Spinal cord (tissue), 10 donors: ENCODE results near the gene SMC2. TPM values are rescaled to one million over a fixed set of nuclear protein-coding genes. Genes with fewer than 3 reads are reported as not detected.

Experiments
- DNase-seq, 6 donors: peaks; one replicate each; pipeline versions ENCODE4 v3.0.0 to v3.0.0-alpha.2; 2013 to 2015; ENCODE audit warnings: low spot score in 6 of 6, low read depth in 4 of 6
- H3K27ac ChIP-seq: one replicate; pipeline ENCODE4 v1.5.1; 2013; ENCODE audit warnings: low read depth, low read length, control low read depth
- H3K27me3 ChIP-seq: one replicate; pipeline ENCODE4 v1.6.1; 2013; ENCODE audit warnings: low read length; ENCODE audit not compliant: control insufficient read depth, insufficient read depth
- H3K36me3 ChIP-seq: one replicate; pipeline ENCODE4 v1.6.1; 2013; ENCODE audit warnings: low read length; ENCODE audit not compliant: control insufficient read depth, insufficient read depth
- H3K4me1 ChIP-seq: one replicate; pipeline ENCODE4 v1.6.1; 2013; ENCODE audit warnings: low read length; ENCODE audit not compliant: control insufficient read depth, insufficient read depth
- H3K4me3 ChIP-seq: one replicate; pipeline ENCODE4 v1.5.1; 2013; ENCODE audit warnings: low read depth, low read length, control low read depth
- H3K9me3 ChIP-seq: one replicate; pipeline ENCODE4 v1.6.1; 2013; ENCODE audit warnings: low read length; ENCODE audit not compliant: control insufficient read depth, insufficient read depth
- WGBS: methylation state at CpG from one replicate; pipeline ENCODE4 v1.1.5; 2013; ENCODE audit warnings: missing lambda C conversion rate; ENCODE audit not compliant: insufficient coverage; 5-methylcytosine and 5-hydroxymethylcytosine counted together
- long read RNA-seq, 4 donors: transcript quantifications; one replicate each; lab custom pipeline, GENCODE V29; 2026
- polyA plus RNA-seq, 2 donors: library from polyadenylated mRNA; unstranded; fragments of 120-200 nt; gene quantifications; one replicate each; pipeline ENCODE4 v1.2.1, GENCODE V29; 2013; ENCODE audit not compliant: insufficient read length in 2 of 2
- total RNA-seq, 2 donors: library from RNA; depleted of rRNA in 1 of 2; stranded (reverse); fragments of 120-200 nt in 1 of 2; fragments of >200 nt in 1 of 2; gene quantifications; one replicate each; pipeline versions ENCODE4 v1.2.3 to v1.2.4, GENCODE V29; 2013 to 2014
- donor health status: healthy.

SMC2 gene
- total RNA-seq (10 to 100 TPM; 20.8 to 34.9 TPM), polyA plus RNA-seq (10 to 100 TPM; 17.9 to 28.2 TPM)
- long read RNA-seq, donor 1, full-length matches to known transcripts = 1 of 8 reads
- long read RNA-seq, donor 1, partial matches to known transcripts = 7 of 8 reads
- long read RNA-seq, donor 1, other reads (novel, unspliced or antisense) = 0 of 8 reads
- long read RNA-seq, donor 2 = 0 reads
- long read RNA-seq, donor 3 = 0 reads
- long read RNA-seq, donor 4, partial matches to known transcripts = 14 of 14 reads
- long read RNA-seq, donor 4, other reads (novel, unspliced or antisense) = 0 of 14 reads

- H3K9me3 ChIP-seq = no peaks in the 10 kb centered on the region
- peak within 1 kb of the TSS; percentile 98 for H3K27ac ChIP-seq
- DNase-seq = peak; percentile 91 to 99 (median 96)
- H3K36me3 ChIP-seq = no peaks in the 10 kb centered on the region
- H3K4me3 ChIP-seq = peak within 1 kb of the TSS; percentile 86
- no peaks in the 10 kb centered on the region for H3K27me3 ChIP-seq
- H3K4me1 ChIP-seq = peaks cover 3% of the 10 kb centered on the region
- under 1% methylated on average over 48 of the region's 58 CpGs for WGBS
Measured at GRCh38 chr9:104093647-104094533, at the start of gene SMC2. SMC2 (plus strand) TSS chr9:104094309; CDS start chr9:104095385, 1,076 bp downstream.

- Histone ChIP-seq H3K27ac (no peak overlapping the region), H3K9me3 (no peaks in the 10 kb centered on the region), H3K27me3 (no peaks in the 10 kb centered on the region), H3K36me3 (no peaks in the 10 kb centered on the region), H3K4me1 (no peaks in the 10 kb centered on the region), H3K4me3 (no peak overlapping the region)
- no CpG with 5 or more reads among the region's 1 CpG for WGBS
- DNase-seq = no peak
Measured at GRCh38 chr9:104068546-104068945, 25.6 kb upstream of the SMC2 start.

GRCh38 chr9:104069288-104069687 lies 24.8 kb upstream of the SMC2 start:
- Histone ChIP-seq H3K9me3 (no peaks in the 10 kb centered on the region), H3K4me3 (no peak overlapping the region), H3K4me1 (no peaks in the 10 kb centered on the region), H3K27ac (no peak overlapping the region), H3K27me3 (no peaks in the 10 kb centered on the region), H3K36me3 (no peaks in the 10 kb centered on the region)
- DNase-seq = no peak
- no CpG with 5 or more reads among the region's 1 CpG for WGBS

- Histone ChIP-seq H3K9me3 (no peaks in the 10 kb centered on the region), H3K36me3 (no peaks in the 10 kb centered on the region), H3K4me1 (no peaks in the 10 kb centered on the region), H3K27me3 (no peaks in the 10 kb centered on the region), H3K27ac (no peak overlapping the region), H3K4me3 (no peak overlapping the region)
- DNase-seq = no peak
- WGBS = no CpG with 5 or more reads among the region's 1 CpG
Measured at GRCh38 chr9:104071589-104071988, 22.5 kb upstream of the SMC2 start.

- no peaks in the 10 kb centered on the region for H3K36me3 ChIP-seq
- WGBS = 86% methylated on average over 2 of the region's 3 CpGs
- H3K4me1 ChIP-seq = no peaks in the 10 kb centered on the region
- H3K27ac ChIP-seq = no peak overlapping the region
- no peak for DNase-seq
- H3K4me3 ChIP-seq = no peak overlapping the region
- H3K27me3 ChIP-seq = no peaks in the 10 kb centered on the region
- H3K9me3 ChIP-seq = no peaks in the 10 kb centered on the region
Measured at GRCh38 chr9:104073098-104073769, 20.9 kb upstream of the SMC2 start.

GRCh38 chr9:104073770-104074133 lies 20.4 kb upstream of the SMC2 start:
- no peak overlapping the region for H3K27ac ChIP-seq
- H3K36me3 ChIP-seq = no peaks in the 10 kb centered on the region
- 100% methylated on average over 1 of the region's 3 CpGs for WGBS
- no peaks in the 10 kb centered on the region for H3K9me3 ChIP-seq
- no peaks in the 10 kb centered on the region for H3K27me3 ChIP-seq
- DNase-seq = no peak
- no peaks in the 10 kb centered on the region for H3K4me1 ChIP-seq
- no peak overlapping the region for H3K4me3 ChIP-seq

GRCh38 chr9:104074876-104075275 lies 19.2 kb upstream of the SMC2 start:
- no peak for DNase-seq
- no CpG with 5 or more reads among the region's 2 CpGs for WGBS
- H3K27ac ChIP-seq = no peak overlapping the region
- no peaks in the 10 kb centered on the region for H3K27me3 ChIP-seq
- H3K9me3 ChIP-seq = no peaks in the 10 kb centered on the region
- no peaks in the 10 kb centered on the region for H3K4me1 ChIP-seq
- H3K36me3 ChIP-seq = no peaks in the 10 kb centered on the region
- no peak overlapping the region for H3K4me3 ChIP-seq

- DNase-seq = no peak
- H3K27me3 ChIP-seq = no peaks in the 10 kb centered on the region
- peaks cover 3% of the 10 kb centered on the region for H3K9me3 ChIP-seq
- no peak overlapping the region for H3K4me3 ChIP-seq
- H3K27ac ChIP-seq = no peak overlapping the region
- H3K4me1 ChIP-seq = no peaks in the 10 kb centered on the region
- 55% methylated on average over 2 of the region's 2 CpGs for WGBS
- no peaks in the 10 kb centered on the region for H3K36me3 ChIP-seq
Measured at GRCh38 chr9:104075801-104076753, 18.0 kb upstream of the SMC2 start.

GRCh38 chr9:104078596-104078995 lies 15.5 kb upstream of the SMC2 start:
- peaks cover 6% of the 10 kb centered on the region for H3K9me3 ChIP-seq
- H3K27me3 ChIP-seq = no peaks in the 10 kb centered on the region
- H3K4me1 ChIP-seq = no peaks in the 10 kb centered on the region
- DNase-seq = no peak
- no peak overlapping the region for H3K27ac ChIP-seq
- H3K36me3 ChIP-seq = no peaks in the 10 kb centered on the region
- H3K4me3 ChIP-seq = no peak overlapping the region
